ENCODE results near the gene HPGD.

DNA sequence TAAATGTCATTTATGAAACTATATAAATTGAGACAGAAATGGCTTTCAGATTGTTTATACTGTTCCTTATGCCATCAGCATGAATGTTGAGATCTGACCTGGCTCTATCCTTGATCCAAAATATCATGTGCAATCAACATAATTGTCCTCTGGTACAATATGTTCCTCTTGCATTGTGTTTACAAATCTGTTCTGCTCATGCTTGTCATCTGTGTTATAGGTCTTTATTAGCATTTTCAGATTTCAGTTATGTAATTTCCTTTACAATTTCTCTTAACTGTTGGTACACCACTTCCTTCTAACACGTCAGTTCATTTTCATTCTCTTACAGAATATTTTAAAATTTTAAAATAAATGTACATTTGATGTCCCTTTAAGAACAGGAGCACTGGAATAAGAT is 1.6 kb downstream of the HPGD start:
- TF ChIP-seq, protein P1, sequence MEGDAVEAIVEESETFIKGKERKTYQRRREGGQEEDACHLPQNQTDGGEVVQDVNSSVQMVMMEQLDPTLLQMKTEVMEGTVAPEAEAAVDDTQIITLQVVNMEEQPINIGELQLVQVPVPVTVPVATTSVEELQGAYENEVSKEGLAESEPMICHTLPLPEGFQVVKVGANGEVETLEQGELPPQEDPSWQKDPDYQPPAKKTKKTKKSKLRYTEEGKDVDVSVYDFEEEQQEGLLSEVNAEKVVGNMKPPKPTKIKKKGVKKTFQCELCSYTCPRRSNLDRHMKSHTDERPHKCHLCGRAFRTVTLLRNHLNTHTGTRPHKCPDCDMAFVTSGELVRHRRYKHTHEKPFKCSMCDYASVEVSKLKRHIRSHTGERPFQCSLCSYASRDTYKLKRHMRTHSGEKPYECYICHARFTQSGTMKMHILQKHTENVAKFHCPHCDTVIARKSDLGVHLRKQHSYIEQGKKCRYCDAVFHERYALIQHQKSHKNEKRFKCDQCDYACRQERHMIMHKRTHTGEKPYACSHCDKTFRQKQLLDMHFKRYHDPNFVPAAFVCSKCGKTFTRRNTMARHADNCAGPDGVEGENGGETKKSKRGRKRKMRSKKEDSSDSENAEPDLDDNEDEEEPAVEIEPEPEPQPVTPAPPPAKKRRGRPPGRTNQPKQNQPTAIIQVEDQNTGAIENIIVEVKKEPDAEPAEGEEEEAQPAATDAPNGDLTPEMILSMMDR (IDR thresholded peaks at IDR 0.05): no peak
- TF ChIP-seq POLR2A (IDR thresholded peaks at IDR 0.05) (no peak), POLR2AphosphoS5 (IDR thresholded peaks at IDR 0.05; ENCODE audit: insufficient read depth in 1 of 2, low read depth in 1 of 2) (peak in 1 of 2 donors; percentile 40)
